Stimulated activated CD8-positive, alpha-beta memory T cell treated with anti-CD3 and anti-CD28 coated beads, Interleukin-4, amount 100 ng/mL, for 1 hour (primary cell): ENCODE measurements around the gene NOL4L.

Source experiments
- DNase-seq, 2 donors: peaks; one replicate each; pipeline ENCODE4 v3.0.0-alpha.2; 2020; ENCODE audit warnings: low read depth in 2 of 2, low spot score in 1 of 2

Gene NOL4L

GRCh38 chr20:32447136-32448027, 137.8 kb downstream of the NOL4L start:
- DNase-seq = no peak

GRCh38 chr20:32446301-32447100, 138.6 kb downstream of the NOL4L start:
- no peak for DNase-seq

- no peak for DNase-seq
These were observed 139.4 kb downstream of the NOL4L start for GRCh38 chr20:32445539-32446273.

- DNase-seq = no peak
These were observed 140.5 kb downstream of the NOL4L start for GRCh38 chr20:32444474-32445220.

GRCh38 chr20:32443386-32443974, 141.7 kb downstream of the NOL4L start:
- no peak for DNase-seq

- DNase-seq = no peak
These were observed 142.3 kb downstream of the NOL4L start for GRCh38 chr20:32442630-32443373.

GRCh38 chr20:32441638-32442037, 143.5 kb downstream of the NOL4L start:
- DNase-seq = no peak

- no peak for DNase-seq
These were observed 144.4 kb downstream of the NOL4L start for GRCh38 chr20:32440758-32441078.

- DNase-seq = no peak
These were observed 144.9 kb downstream of the NOL4L start for GRCh38 chr20:32440069-32440757.

GRCh38 chr20:32439132-32439829, 145.9 kb downstream of the NOL4L start:
- no peak for DNase-seq

GRCh38 chr20:32438331-32438858, 146.7 kb downstream of the NOL4L start:
- DNase-seq = no peak

- no peak for DNase-seq
These were observed 147.6 kb downstream of the NOL4L start for GRCh38 chr20:32437391-32438074.

- no peak for DNase-seq
These were observed 148.2 kb downstream of the NOL4L start for GRCh38 chr20:32436968-32437367.

- no peak for DNase-seq
These were observed 148.8 kb downstream of the NOL4L start for GRCh38 chr20:32436142-32436861.

GRCh38 chr20:32435449-32436107, 149.6 kb downstream of the NOL4L start:
- no peak for DNase-seq

GRCh38 chr20:32434434-32434833, 150.7 kb downstream of the NOL4L start:
- DNase-seq = no peak
